Stomach (tissue), 19 donors: ENCODE results near the gene SMAD9. TPM values are rescaled to one million over a fixed set of nuclear protein-coding genes. Genes with fewer than 3 reads are reported as not detected.

ENCODE experiments used
- DNase-seq, 2 donors: peaks; one replicate each; pipeline versions ENCODE4 v3.0.0 to v3.0.0-alpha.2; 2013 to 2019
- H3K27ac ChIP-seq, 5 donors: fragments of 200-600 bp in 4 of 5; sonication (generic) in 4 of 5; one replicate each; pipeline ENCODE4 v1.5.1; 2013 to 2019; ENCODE audit warnings: mild to moderate bottlenecking in 1 of 5, moderate library complexity in 1 of 5
- H3K27me3 ChIP-seq, 3 donors: fragments of 200-600 bp; sonication (generic); one replicate each; pipeline ENCODE4 v1.5.1; 2017 to 2019; ENCODE audit warnings: mixed run types in 1 of 3
- H3K36me3 ChIP-seq, 4 donors: fragments of 200-600 bp; sonication (generic); 1 replicate in 3 of 4; 2 replicates in 1 of 4; pipeline ENCODE4 v1.5.1; 2016 to 2019
- H3K4me1 ChIP-seq, 4 donors: fragments of 200-600 bp; sonication (generic); one replicate each; pipeline ENCODE4 v1.5.1; 2016 to 2019
- H3K4me3 ChIP-seq, 4 donors: fragments of 200-600 bp; sonication (generic) in 3 of 4; one replicate each; pipeline ENCODE4 v1.5.1; 2016 to 2019; ENCODE audit warnings: mild to moderate bottlenecking in 1 of 4
- H3K9me3 ChIP-seq, 4 donors: fragments of 200-600 bp; sonication (generic); one replicate each; pipeline ENCODE4 v1.5.1; 2016 to 2019
- CTCF ChIP-seq, 7 experiments: fragments of 450-650 bp in 4 of 7; fragments of 200-600 bp in 3 of 7; sonication (generic) in 3 of 7; IDR thresholded peaks; one replicate each; pipeline ENCODE4 v1.5.1; 2016 to 2019; ENCODE audit warnings: antibody characterized with exemption in 7 of 7, control low read depth in 2 of 7, mild to moderate bottlenecking in 1 of 7
- EP300 ChIP-seq: sonication (generic); formaldehyde crosslinking; IDR thresholded peaks from one replicate; pipeline ENCODE4 v1.6.1; 2017; ENCODE audit warnings: antibody characterized with exemption
- POLR2A ChIP-seq, 4 donors: fragments of 450-650 bp; IDR thresholded peaks; one replicate each; pipeline ENCODE4 v1.6.1; 2016; ENCODE audit warnings: antibody characterized with exemption in 4 of 4, control low read depth in 2 of 4, mild to moderate bottlenecking in 1 of 4, moderate library complexity in 1 of 4
- POLR2AphosphoS5 ChIP-seq, 3 donors: sonication (generic); formaldehyde crosslinking; IDR thresholded peaks; one replicate each; pipeline ENCODE4 v1.6.1; 2016; ENCODE audit warnings: antibody characterized with exemption in 3 of 3
- WGBS, 5 donors: extraction: QIAGEN DNeasy Blood & Tissue Kit in 3 of 5; methylation state at CpG; one replicate each; pipeline versions ENCODE4 v1.1.5 to v1.1.7; 2013 to 2018; 5-methylcytosine and 5-hydroxymethylcytosine counted together
- intact Hi-C: fragments of 100-400 bp; cut with DNase I; formaldehyde crosslinking; loops from one replicate; pipeline ENCODE4 v1.15.1; 2023; ENCODE audit warnings: low total_unique reads
- long read RNA-seq, 10 donors: transcript quantifications; one replicate each; lab custom pipeline, GENCODE V29; 2026
- polyA plus RNA-seq, 3 donors: library from polyadenylated mRNA; stranded (reverse); fragments of 200-250 nt; gene quantifications; one replicate each; pipeline ENCODE4 v1.2.3, GENCODE V29; 2013
- total RNA-seq, 5 donors: library from RNA; depleted of rRNA; stranded (reverse); fragments of >200 nt; gene quantifications; one replicate each; pipeline versions ENCODE4 v1.1.0 to v1.2.3, GENCODE V29; 2014 to 2016
- donor health status: healthy with polysubstance abuse.
- donor health status: Bipolar disorder and iron deficiency.
- donor health status: healthy.

Gene SMAD9
- total RNA-seq (10 to 100 TPM in 4 of 5 donors, 1 to 10 TPM in 1; 4.7 to 21.5 (median 11.6) TPM), polyA plus RNA-seq (1 to 10 TPM; 1.6 to 5.0 (median 4.2) TPM)
- long read RNA-seq, donor 1, partial matches to known transcripts = 9 of 9 reads
- long read RNA-seq, donor 1, other reads (novel, unspliced or antisense) = 0 of 9 reads
- long read RNA-seq, donor 2, full-length matches to known transcripts = 3 of 18 reads
- long read RNA-seq, donor 2, partial matches to known transcripts = 8 of 18 reads
- long read RNA-seq, donor 2, other reads (novel, unspliced or antisense) = 7 of 18 reads
- long read RNA-seq, donor 3 = 0 reads
- long read RNA-seq, donor 4, full-length matches to known transcripts = 1 of 1 reads
- long read RNA-seq, donor 4, partial matches to known transcripts = 0 of 1 reads
- long read RNA-seq, donor 4, other reads (novel, unspliced or antisense) = 0 of 1 reads
- long read RNA-seq, donor 5, full-length matches to known transcripts = 5 of 5 reads
- long read RNA-seq, donor 5, partial matches to known transcripts = 0 of 5 reads
- long read RNA-seq, donor 5, other reads (novel, unspliced or antisense) = 0 of 5 reads
- long read RNA-seq, donor 6, full-length matches to known transcripts = 4 of 4 reads
- long read RNA-seq, donor 6, partial matches to known transcripts = 0 of 4 reads
- long read RNA-seq, donor 6, other reads (novel, unspliced or antisense) = 0 of 4 reads
- long read RNA-seq, donor 7, full-length matches to known transcripts = 1 of 1 reads
- long read RNA-seq, donor 7, partial matches to known transcripts = 0 of 1 reads
- long read RNA-seq, donor 7, other reads (novel, unspliced or antisense) = 0 of 1 reads
- long read RNA-seq, donor 8, full-length matches to known transcripts = 2 of 2 reads
- long read RNA-seq, donor 8, partial matches to known transcripts = 0 of 2 reads
- long read RNA-seq, donor 8, other reads (novel, unspliced or antisense) = 0 of 2 reads
- long read RNA-seq, donor 9 = 0 reads
- long read RNA-seq, donor 10 = 0 reads

GRCh38 chr13:36919833-36920615, at the start of gene SMAD9:
Gene SMAD9 (minus strand): TSS chr13:36920238. CDS start chr13:36879689, 40,549 bp downstream.
- peaks cover 0 to 35% (median 0%) of the 10 kb centered on the region in 3 donors for H3K27me3 ChIP-seq
- H3K4me3 ChIP-seq = peak within 1 kb of the TSS; percentile 64 to 82 (median 70)
- no peaks in the 10 kb centered on the region for H3K36me3 ChIP-seq
- 0 to 2% (median 1%) methylated on average over 27 to 102 of the region's 104 CpGs for WGBS, 5 donors
- peak within 1 kb of the TSS; percentile 59 to 88 (median 74) for H3K27ac ChIP-seq
- TF ChIP-seq POLR2AphosphoS5 (IDR thresholded peaks at IDR 0.05) (no peak), CTCF (IDR thresholded peaks at IDR 0.05) (no peak)
- H3K4me1 ChIP-seq = peaks cover 11 to 44% (median 24%) of the 10 kb centered on the region in 4 donors
- no peaks in the 10 kb centered on the region for H3K9me3 ChIP-seq
- DNase-seq = peak; percentile 82 to 92
- intact Hi-C loops = no loop called here

GRCh38 chr13:36966404-36966803, 46.4 kb upstream of the SMAD9 start:
- H3K27me3 ChIP-seq = no peaks in the 10 kb centered on the region
- no peak overlapping the region for H3K27ac ChIP-seq
- peaks cover 24 to 95% (median 92%) of the 10 kb centered on the region in 4 donors for H3K36me3 ChIP-seq
- H3K4me1 ChIP-seq = no peaks in the 10 kb centered on the region
- no peaks in the 10 kb centered on the region for H3K9me3 ChIP-seq
- no peak for TF ChIP-seq CTCF (IDR thresholded peaks at IDR 0.05)
- no peak for TF ChIP-seq EP300
- TF ChIP-seq POLR2A (IDR thresholded peaks at IDR 0.05) = no peak
- no peak for TF ChIP-seq POLR2AphosphoS5 (IDR thresholded peaks at IDR 0.05)
- no peak for DNase-seq
- intact Hi-C loops = no loop called here
- H3K4me3 ChIP-seq = no peak overlapping the region
- 91 to 98% (median 97%) methylated on average over 4 of the region's 4 CpGs for WGBS, 5 donors

GRCh38 chr13:36965767-36966166, 45.7 kb upstream of the SMAD9 start:
- no peaks in the 10 kb centered on the region for H3K27me3 ChIP-seq
- H3K4me1 ChIP-seq = no peaks in the 10 kb centered on the region
- peaks cover 18 to 95% (median 92%) of the 10 kb centered on the region in 4 donors for H3K36me3 ChIP-seq
- no peak overlapping the region for H3K27ac ChIP-seq
- intact Hi-C loops = no loop called here
- H3K4me3 ChIP-seq = no peak overlapping the region
- 54 to 82% (median 66%) methylated on average over 2 of the region's 2 CpGs for WGBS, 5 donors
- no peaks in the 10 kb centered on the region for H3K9me3 ChIP-seq
- peak in 1 of 2 donors; percentile 28 for DNase-seq
- TF ChIP-seq POLR2AphosphoS5 (IDR thresholded peaks at IDR 0.05) = no peak

- intact Hi-C loops = no loop called here
- H3K27me3 ChIP-seq = no peaks in the 10 kb centered on the region
- H3K27ac ChIP-seq = no peak overlapping the region
- no peak for TF ChIP-seq POLR2A (IDR thresholded peaks at IDR 0.05)
- TF ChIP-seq EP300 = no peak
- TF ChIP-seq CTCF (IDR thresholded peaks at IDR 0.05) = no peak
- no peak for TF ChIP-seq POLR2AphosphoS5 (IDR thresholded peaks at IDR 0.05)
- no peaks in the 10 kb centered on the region for H3K9me3 ChIP-seq
- peak in 1 of 2 donors; percentile 12 for DNase-seq
- WGBS, 5 donors = 90 to 96% (median 95%) methylated on average over 2 of the region's 2 CpGs
- H3K36me3 ChIP-seq = peaks cover 6 to 82% (median 71%) of the 10 kb centered on the region in 4 donors
- no peak overlapping the region for H3K4me3 ChIP-seq
- no peaks in the 10 kb centered on the region for H3K4me1 ChIP-seq
These were observed 39.5 kb upstream of the SMAD9 start for GRCh38 chr13:36959456-36960116.
